PC-9 (cell line): ENCODE measurements around the gene P2RY12. TPM values are rescaled to one million over a fixed set of nuclear protein-coding genes. Genes with fewer than 3 reads are reported as not detected.

Experiments used
- BruUV-seq: library from RNA; stranded (reverse); fragments of 400-500 nt; replicated peaks from 2 replicates; lab custom pipeline; 2021; lab: Mats Ljungman, UMichigan
- CTCF ChIA-PET: fragments of 300-600 bp; sonication (Branson Sonifier 250); formaldehyde crosslinking; loops from one replicate; lab custom pipeline; 2022; ENCODE audit warnings: antibody characterized with exemption; lab: Charles Lee
- POLR2A ChIA-PET: fragments of 300-600 bp; sonication (Branson Sonifier 250); formaldehyde crosslinking; loops from one replicate; lab custom pipeline; 2022; ENCODE audit warnings: antibody characterized with exemption; ENCODE audit not compliant: unreplicated experiment; lab: Charles Lee
- DNase-seq, 2 experiments: peaks; one replicate each; pipeline versions ENCODE4 v3.0.0 to v3.0.0-alpha.2; 2015 to 2022; ENCODE audit warnings: mixed read lengths in 1 of 2
- H2AFZ ChIP-seq: fragments of 200-600 bp; sonication (generic); 2 replicates; pipeline ENCODE4 v1.8.1; 2017; ENCODE audit warnings: antibody characterized with exemption
- H3F3A ChIP-seq: fragments of 200-600 bp; sonication (generic); 2 replicates; pipeline ENCODE4 v1.8.1; 2017; ENCODE audit warnings: antibody characterized with exemption, mild to moderate bottlenecking, low read depth; ENCODE audit not compliant: insufficient read depth
- H3K27ac ChIP-seq: fragments of 200-600 bp; sonication (generic); 2 replicates; pipeline ENCODE4 v1.6.1; 2016; ENCODE audit warnings: mixed run types
- H3K27me3 ChIP-seq: fragments of 200-600 bp; sonication (generic); 2 replicates; pipeline ENCODE4 v1.6.1; 2016; ENCODE audit warnings: low read depth, mixed run types; ENCODE audit not compliant: insufficient read depth
- H3K36me3 ChIP-seq: fragments of 200-600 bp; sonication (generic); 2 replicates; pipeline ENCODE4 v1.6.1; 2016; ENCODE audit warnings: low read depth, mixed run types
- H3K4me1 ChIP-seq: fragments of 200-600 bp; sonication (generic); replicated peaks from 2 replicates; pipeline ENCODE4 v1.6.1; 2016; ENCODE audit warnings: mixed run types; ENCODE audit not compliant: insufficient read depth
- H3K4me2 ChIP-seq: fragments of 200-600 bp; sonication (generic); 2 replicates; pipeline ENCODE4 v1.6.1; 2017; ENCODE audit warnings: mixed run types
- H3K4me3 ChIP-seq: fragments of 200-600 bp; sonication (generic); 2 replicates; pipeline ENCODE4 v1.6.1; 2016; ENCODE audit warnings: mixed run types
- H3K79me2 ChIP-seq: fragments of 200-600 bp; sonication (generic); 2 replicates; pipeline ENCODE4 v1.6.1; 2017; ENCODE audit warnings: low read depth, mixed run types
- H3K9me2 ChIP-seq: fragments of 200-600 bp; sonication (generic); 2 replicates; pipeline ENCODE4 v1.8.1; 2017; ENCODE audit warnings: mild to moderate bottlenecking; ENCODE audit not compliant: insufficient read depth
- H3K9me3 ChIP-seq: fragments of 200-600 bp; sonication (generic); 2 replicates; pipeline ENCODE4 v1.8.1; 2016; ENCODE audit warnings: low read depth; ENCODE audit not compliant: insufficient read depth
- H4K20me1 ChIP-seq: fragments of 200-600 bp; sonication (generic); 2 replicates; pipeline ENCODE4 v1.8.1; 2017; ENCODE audit not compliant: insufficient read depth
- CTCF ChIP-seq: fragments of 200-600 bp; sonication (generic); conservative IDR thresholded peaks from 2 replicates; pipeline ENCODE4 v1.6.1; 2017; ENCODE audit warnings: mixed run types, antibody characterized with exemption, mild to moderate bottlenecking, moderate library complexity
- EZH2 ChIP-seq: fragments of 200-600 bp; sonication (generic); IDR thresholded peaks from 2 replicates; pipeline ENCODE4 v1.8.0; 2017; ENCODE audit warnings: antibody characterized with exemption, low read depth
- intact Hi-C: fragments of 100-400 bp; cut with micrococcal nuclease; formaldehyde crosslinking; loops from one replicate; pipeline ENCODE4 v1.10.0; 2022; ENCODE audit not compliant: unreplicated experiment
- total RNA-seq: library from RNA; stranded (reverse); gene quantifications from 2 replicates; pipeline ENCODE4 v1.2.3, GENCODE V29; 2021

P2RY12 gene
- total RNA-seq, 1 experiment from 2014 or later, result not detected

DNA sequence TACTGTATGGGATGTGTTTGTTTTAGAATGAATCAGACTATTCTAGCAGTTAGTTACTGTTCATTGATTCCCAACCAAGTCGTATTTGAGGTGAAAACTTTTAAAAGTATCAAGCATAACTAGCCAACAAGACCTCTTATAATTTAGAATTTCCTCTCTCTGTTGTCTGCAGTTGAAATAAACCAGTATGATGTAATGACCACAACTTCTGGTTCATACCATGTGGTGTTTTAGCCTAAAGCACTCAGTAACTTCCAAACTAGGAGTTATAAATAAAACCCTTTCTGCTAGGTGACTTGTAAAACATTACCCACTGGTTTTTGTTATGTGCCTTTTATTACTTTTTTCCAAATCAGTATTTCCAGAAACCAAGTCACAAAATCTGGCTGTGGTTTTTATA is 19.8 kb upstream of the P2RY12 start:
- no peak for DNase-seq
- Histone ChIP-seq H3F3A (no peaks in the 10 kb centered on the region), H3K9me2 (no peaks in the 10 kb centered on the region), H3K79me2 (no peaks in the 10 kb centered on the region), H2AFZ (no peak overlapping the region), H3K27me3 (no peaks in the 10 kb centered on the region), H3K9me3 (no peaks in the 10 kb centered on the region), H3K4me3 (no peak overlapping the region), H3K4me2 (no peak overlapping the region), H3K27ac (no peak overlapping the region), H3K4me1 (no peaks in the 10 kb centered on the region), H4K20me1 (no peaks in the 10 kb centered on the region), H3K36me3 (no peaks in the 10 kb centered on the region)
- CTCF ChIA-PET, result no interaction called here
- TF ChIP-seq EZH2 (no peak), CTCF (no peak)
- intact Hi-C loops, result no loop called here
- POLR2A ChIA-PET, result no interaction called here
- BruUV-seq, result no TSS peak

GRCh38 chr3:151403246-151403645 is 18.7 kb upstream of the P2RY12 start:
- no TSS peak for BruUV-seq
- Histone ChIP-seq H2AFZ (no peak overlapping the region), H3K27ac (no peak overlapping the region), H3F3A (no peaks in the 10 kb centered on the region), H3K9me3 (no peaks in the 10 kb centered on the region), H3K4me1 (no peaks in the 10 kb centered on the region), H3K79me2 (no peaks in the 10 kb centered on the region), H3K27me3 (no peaks in the 10 kb centered on the region), H3K4me3 (no peak overlapping the region), H3K36me3 (no peaks in the 10 kb centered on the region), H4K20me1 (no peaks in the 10 kb centered on the region), H3K4me2 (no peak overlapping the region), H3K9me2 (no peaks in the 10 kb centered on the region)
- CTCF ChIA-PET, result no interaction called here
- POLR2A ChIA-PET, result no interaction called here
- no peak for DNase-seq
- TF ChIP-seq CTCF (no peak), EZH2 (no peak)
- intact Hi-C loops, result no loop called here

DNA sequence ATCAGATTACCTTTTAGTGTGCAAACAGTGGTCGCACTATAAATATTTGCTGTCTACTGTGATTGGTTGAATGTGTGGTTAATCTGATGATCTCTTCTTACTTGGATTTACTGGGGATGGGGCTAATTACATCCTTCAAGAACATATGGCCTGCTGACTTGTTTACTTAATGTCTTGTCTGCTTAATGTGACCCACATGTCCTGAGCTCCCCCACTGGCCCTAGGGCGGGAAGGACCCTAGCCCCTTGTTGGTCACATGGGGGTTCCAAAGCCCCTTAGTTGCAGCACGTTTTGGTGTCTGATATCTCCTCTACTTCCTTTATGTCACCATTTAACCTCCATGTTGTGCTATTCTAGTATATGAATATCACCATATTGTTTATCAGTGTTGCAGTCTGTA is 17.8 kb upstream of the P2RY12 start:
- Histone ChIP-seq H4K20me1 (no peaks in the 10 kb centered on the region), H3K4me1 (no peaks in the 10 kb centered on the region), H3K9me2 (no peaks in the 10 kb centered on the region), H3K27ac (no peak overlapping the region), H3K4me3 (no peak overlapping the region), H3K4me2 (no peak overlapping the region), H3F3A (no peaks in the 10 kb centered on the region), H3K27me3 (no peaks in the 10 kb centered on the region), H3K9me3 (no peaks in the 10 kb centered on the region), H3K36me3 (no peaks in the 10 kb centered on the region), H3K79me2 (no peaks in the 10 kb centered on the region), H2AFZ (no peak overlapping the region)
- BruUV-seq, result no TSS peak
- TF ChIP-seq EZH2 (no peak), CTCF (no peak)
- ChIA-PET POLR2A (interaction anchor here (0.6 kb wide), 1 partner anchor 1936 kb away, joined by 3 read pairs; no protein-coding TSS in a partner anchor), CTCF (no interaction called here)
- DNase-seq, result no peak
- intact Hi-C loops, result no loop called here
